H9 (cell line): ENCODE data around the gene MTA2. TPM values are rescaled to one million over a fixed set of nuclear protein-coding genes. Genes with fewer than 3 reads are reported as not detected.

Experiments
- DNase-seq: peaks from one replicate; pipeline ENCODE4 v3.0.0-alpha.2; 2017
- H2AFZ ChIP-seq: one replicate; pipeline ENCODE4 v1.6.1; 2013; ENCODE audit warnings: mild to moderate bottlenecking, low read length, control low read depth, moderate library complexity
- H2AK5ac ChIP-seq: 2 replicates; pipeline ENCODE4 v1.6.1; 2013; ENCODE audit warnings: low read length, control low read depth, mixed read lengths; ENCODE audit not compliant: insufficient read length
- H2BK120ac ChIP-seq: one replicate; pipeline ENCODE4 v1.6.1; 2013; ENCODE audit warnings: low read depth, mild to moderate bottlenecking, low read length, control low read depth, inconsistent platforms; ENCODE audit not compliant: poor library complexity, severe bottlenecking
- H2BK12ac ChIP-seq: 2 replicates; pipeline ENCODE4 v1.6.1; 2013; ENCODE audit warnings: low read length, control low read depth, mixed read lengths, low read depth; ENCODE audit not compliant: insufficient read length
- H2BK15ac ChIP-seq: 2 replicates; pipeline ENCODE4 v1.6.1; 2013; ENCODE audit warnings: low read depth, low read length, control low read depth
- H2BK20ac ChIP-seq: one replicate; pipeline ENCODE4 v1.6.1; 2013; ENCODE audit warnings: low read depth, mild to moderate bottlenecking, low read length, control low read depth, inconsistent platforms; ENCODE audit not compliant: poor library complexity, severe bottlenecking
- H2BK5ac ChIP-seq: 2 replicates; pipeline ENCODE4 v1.6.1; 2013; ENCODE audit warnings: low read length, control low read depth, mixed read lengths; ENCODE audit not compliant: insufficient read length
- H3K14ac ChIP-seq: 2 replicates; pipeline ENCODE4 v1.6.1; 2013; ENCODE audit warnings: low read length, control low read depth; ENCODE audit not compliant: insufficient read depth
- H3K18ac ChIP-seq: 2 replicates; pipeline ENCODE4 v1.6.1; 2013; ENCODE audit warnings: low read depth, mild to moderate bottlenecking, mixed read lengths, low read length, control low read depth; ENCODE audit not compliant: insufficient read length
- H3K23ac ChIP-seq: 2 replicates; pipeline ENCODE4 v1.6.1; 2013; ENCODE audit warnings: low read length, control low read depth, mixed read lengths, low read depth; ENCODE audit not compliant: insufficient read length
- H3K23me2 ChIP-seq: 2 replicates; pipeline ENCODE4 v1.6.1; 2013; ENCODE audit warnings: low read depth, mild to moderate bottlenecking, mixed read lengths, low read length, control low read depth; ENCODE audit not compliant: insufficient read length, poor library complexity, severe bottlenecking
- H3K27ac ChIP-seq: 2 replicates; pipeline ENCODE4 v1.5.1; 2013; ENCODE audit warnings: low read length, control low read depth, mixed read lengths, low read depth; ENCODE audit not compliant: insufficient read length
- H3K27me3 ChIP-seq: 2 replicates; pipeline ENCODE4 v1.6.1; 2013; ENCODE audit warnings: low read length, control low read depth, inconsistent platforms; ENCODE audit not compliant: insufficient read depth
- H3K4ac ChIP-seq: 2 replicates; pipeline ENCODE4 v1.6.1; 2013; ENCODE audit warnings: low read depth, mild to moderate bottlenecking, control low read depth, inconsistent platforms, low read length, moderate library complexity
- H3K4me1 ChIP-seq: 2 replicates; pipeline ENCODE4 v1.6.1; 2013; ENCODE audit warnings: low read length, control low read depth, inconsistent platforms; ENCODE audit not compliant: insufficient read depth
- H3K4me2 ChIP-seq: 2 replicates; pipeline ENCODE4 v1.6.1; 2013; ENCODE audit warnings: low read length, control low read depth, mixed read lengths; ENCODE audit not compliant: insufficient read length, insufficient read depth
- H3K56ac ChIP-seq: 2 replicates; pipeline ENCODE4 v1.6.1; 2013; ENCODE audit warnings: low read depth, mild to moderate bottlenecking, mixed read lengths, low read length, control low read depth; ENCODE audit not compliant: insufficient read length
- H3K79me1 ChIP-seq: 2 replicates; pipeline ENCODE4 v1.6.1; 2013; ENCODE audit warnings: low read depth, mild to moderate bottlenecking, moderate library complexity, low read length, control low read depth, inconsistent platforms; ENCODE audit not compliant: insufficient read depth, poor library complexity, severe bottlenecking
- H3K79me2 ChIP-seq: 2 replicates; pipeline ENCODE4 v1.6.1; 2013; ENCODE audit warnings: low read length, control low read depth, inconsistent platforms; ENCODE audit not compliant: insufficient read depth
- H3K9ac ChIP-seq: 2 replicates; pipeline ENCODE4 v1.6.1; 2013; ENCODE audit warnings: low read length, control low read depth, mixed read lengths; ENCODE audit not compliant: insufficient read length; ENCODE audit errors: extremely low read depth
- H3K9me3 ChIP-seq: one replicate; pipeline ENCODE4 v1.6.1; 2013; ENCODE audit warnings: low read depth, low read length, inconsistent platforms; ENCODE audit not compliant: control insufficient read depth
- H3T11ph ChIP-seq: one replicate; pipeline ENCODE4 v1.6.1; 2013; ENCODE audit warnings: mild to moderate bottlenecking, low read length, control low read depth, inconsistent platforms
- H4K20me1 ChIP-seq: one replicate; pipeline ENCODE4 v1.6.1; 2013; ENCODE audit not compliant: control insufficient read depth, insufficient read length, insufficient read depth
- H4K5ac ChIP-seq: 2 replicates; pipeline ENCODE4 v1.6.1; 2013; ENCODE audit warnings: low read depth, mild to moderate bottlenecking, mixed read lengths, low read length, control low read depth; ENCODE audit not compliant: insufficient read length
- H4K8ac ChIP-seq: replicated peaks from 2 replicates; pipeline ENCODE4 v1.6.1; 2013; ENCODE audit warnings: low read length, control low read depth, mixed read lengths, low read depth; ENCODE audit not compliant: insufficient read length
- H4K91ac ChIP-seq: 2 replicates; pipeline ENCODE4 v1.6.1; 2013; ENCODE audit warnings: low read depth, mild to moderate bottlenecking, moderate library complexity, mixed read lengths, low read length, control low read depth; ENCODE audit not compliant: insufficient read length
- H3K27ac Mint-ChIP-seq, 3 experiments: 2 replicates in 2 of 3; 3 replicates in 1 of 3; pipeline ENCODE4 v1.8.0; 2020 to 2021; ENCODE audit warnings: mixed read lengths in 3 of 3, mild to moderate bottlenecking in 1 of 3, moderate library complexity in 1 of 3
- H3K27me3 Mint-ChIP-seq: 2 replicates; pipeline ENCODE4 v1.8.0; 2021; ENCODE audit warnings: low read depth, mild to moderate bottlenecking, moderate library complexity, mixed read lengths
- H3K36me3 Mint-ChIP-seq, 3 experiments: 2 replicates in 2 of 3; 3 replicates in 1 of 3; pipeline ENCODE4 v1.8.0; 2020 to 2021; ENCODE audit warnings: low read depth in 3 of 3, mixed read lengths in 3 of 3; ENCODE audit not compliant: insufficient read depth in 1 of 3
- H3K4me1 Mint-ChIP-seq, 2 experiments: 2 replicates each; pipeline ENCODE4 v1.8.0; 2020; ENCODE audit warnings: mixed read lengths in 2 of 2
- H3K4me3 Mint-ChIP-seq, 2 experiments: 2 replicates in 1 of 2; 3 replicates in 1 of 2; pipeline ENCODE4 v1.8.0; 2020 to 2021; ENCODE audit warnings: mild to moderate bottlenecking in 2 of 2, mixed read lengths in 2 of 2, moderate library complexity in 1 of 2
- H3K9me3 Mint-ChIP-seq, 2 experiments: 2 replicates in 1 of 2; 3 replicates in 1 of 2; pipeline ENCODE4 v1.8.0; 2020; ENCODE audit warnings: mild to moderate bottlenecking in 2 of 2, mixed read lengths in 2 of 2, moderate library complexity in 1 of 2
- WGBS: extraction: QIAGEN DNeasy Blood & Tissue Kit; methylation state at CpG from one replicate; pipeline ENCODE4 v1.1.7; 2013; ENCODE audit warnings: missing lambda C conversion rate, low lambda C conversion rate, mixed read lengths; ENCODE audit not compliant: insufficient read length; ENCODE audit errors: extremely low coverage; 5-methylcytosine and 5-hydroxymethylcytosine counted together
- total RNA-seq: library from RNA; stranded (reverse); gene quantifications from 2 replicates; pipeline ENCODE4 v1.2.1, GENCODE V29; 2021
- TF ChIP-seq, protein P1 (sequence below): fragments of 200-600 bp; sonication (generic); conservative IDR thresholded peaks from 3 replicates; pipeline ENCODE4 v1.8.0; 2021; ENCODE audit warnings: antibody characterized with exemption, mild to moderate bottlenecking

MTA2 gene
- total RNA-seq, 1 experiment from 2014 or later = 143 TPM

GRCh38 chr11:62613291-62613778 lies 11.7 kb upstream of the MTA2 start:
- Histone ChIP-seq H3K23ac (no peak overlapping the region), H4K8ac (no peak overlapping the region), H2BK120ac (no peak overlapping the region), H3K79me1 (no peaks in the 10 kb centered on the region), H2AFZ (no peak overlapping the region), H3K18ac (no peak overlapping the region), H3K27ac (no peak overlapping the region), H4K20me1 (no peaks in the 10 kb centered on the region), H3K56ac (no peak overlapping the region), H2BK20ac (no peak overlapping the region), H3K14ac (no peak overlapping the region), H2BK5ac (no peak overlapping the region), H2AK5ac (no peak overlapping the region), H4K91ac (no peak overlapping the region), H3K9ac (no peak overlapping the region), H2BK15ac (no peak overlapping the region), H3K4me1 (no peaks in the 10 kb centered on the region), H3K27me3 (no peaks in the 10 kb centered on the region), H2BK12ac (no peak overlapping the region), H3K4ac (no peak overlapping the region), H3K4me2 (no peak overlapping the region), H3K79me2 (no peaks in the 10 kb centered on the region), H3K23me2 (peaks cover 13% of the 10 kb centered on the region), H3T11ph (no peak overlapping the region), H3K9me3 (no peaks in the 10 kb centered on the region), H4K5ac (no peak overlapping the region)
- no peaks in the 10 kb centered on the region for H3K9me3 Mint-ChIP-seq
- peaks cover 17 to 29% of the 10 kb centered on the region in 2 experiments for H3K4me1 Mint-ChIP-seq
- H3K27me3 Mint-ChIP-seq = peaks cover 4% of the 10 kb centered on the region
- DNase-seq = no peak
- WGBS = no CpG with 5 or more reads among the region's 15 CpGs
- TF ChIP-seq, protein P1, sequence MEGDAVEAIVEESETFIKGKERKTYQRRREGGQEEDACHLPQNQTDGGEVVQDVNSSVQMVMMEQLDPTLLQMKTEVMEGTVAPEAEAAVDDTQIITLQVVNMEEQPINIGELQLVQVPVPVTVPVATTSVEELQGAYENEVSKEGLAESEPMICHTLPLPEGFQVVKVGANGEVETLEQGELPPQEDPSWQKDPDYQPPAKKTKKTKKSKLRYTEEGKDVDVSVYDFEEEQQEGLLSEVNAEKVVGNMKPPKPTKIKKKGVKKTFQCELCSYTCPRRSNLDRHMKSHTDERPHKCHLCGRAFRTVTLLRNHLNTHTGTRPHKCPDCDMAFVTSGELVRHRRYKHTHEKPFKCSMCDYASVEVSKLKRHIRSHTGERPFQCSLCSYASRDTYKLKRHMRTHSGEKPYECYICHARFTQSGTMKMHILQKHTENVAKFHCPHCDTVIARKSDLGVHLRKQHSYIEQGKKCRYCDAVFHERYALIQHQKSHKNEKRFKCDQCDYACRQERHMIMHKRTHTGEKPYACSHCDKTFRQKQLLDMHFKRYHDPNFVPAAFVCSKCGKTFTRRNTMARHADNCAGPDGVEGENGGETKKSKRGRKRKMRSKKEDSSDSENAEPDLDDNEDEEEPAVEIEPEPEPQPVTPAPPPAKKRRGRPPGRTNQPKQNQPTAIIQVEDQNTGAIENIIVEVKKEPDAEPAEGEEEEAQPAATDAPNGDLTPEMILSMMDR = no peak
- H3K4me3 Mint-ChIP-seq = no peak overlapping the region; a peak in 1 of 5 replicates
- H3K36me3 Mint-ChIP-seq = peaks cover 0 to 15% (median 13%) of the 10 kb centered on the region in 3 experiments; a peak in 6 of 7 replicates
- H3K27ac Mint-ChIP-seq = no peak overlapping the region; a peak in 1 of 7 replicates
